IPS-11a (cell line): ENCODE results near the gene CERS3.
"Not testable (repeated sequence)": the region's sequence is repeated elsewhere in the genome, so short reads cannot be mapped to it uniquely, and the experiment has no call there.

Source experiments
- H3K4me3 ChIP-seq: one replicate; pipeline ENCODE4 v1.5.1; 2013; ENCODE audit warnings: low read depth, low read length, control low read depth

The CERS3 gene

GRCh38 chr15:100468285-100468684 is 60.5 kb downstream of the CERS3 start:
- H3K4me3 ChIP-seq = no peak overlapping the region

GRCh38 chr15:100466073-100466472 is 62.7 kb downstream of the CERS3 start:
- H3K4me3 ChIP-seq = no peak overlapping the region

GRCh38 chr15:100464888-100465287 is 63.9 kb downstream of the CERS3 start:
- no peak overlapping the region for H3K4me3 ChIP-seq

GRCh38 chr15:100464256-100464655 is 64.5 kb downstream of the CERS3 start:
- H3K4me3 ChIP-seq = no peak overlapping the region

- no peak overlapping the region for H3K4me3 ChIP-seq
Measured at GRCh38 chr15:100463515-100463914, 65.2 kb downstream of the CERS3 start.

- no peak overlapping the region for H3K4me3 ChIP-seq
Measured at GRCh38 chr15:100461049-100461448, 67.7 kb downstream of the CERS3 start.

GRCh38 chr15:100457201-100457600 is 71.5 kb downstream of the CERS3 start:
- no peak overlapping the region for H3K4me3 ChIP-seq

GRCh38 chr15:100454148-100454547 is 74.6 kb downstream of the CERS3 start:
- H3K4me3 ChIP-seq = no peak overlapping the region

- H3K4me3 ChIP-seq = no peak overlapping the region
Measured at GRCh38 chr15:100448481-100448880, 80.3 kb downstream of the CERS3 start.

GRCh38 chr15:100441063-100441462 is 87.7 kb downstream of the CERS3 start:
- not testable (repeated sequence) for H3K4me3 ChIP-seq

- no peak overlapping the region for H3K4me3 ChIP-seq
Measured at GRCh38 chr15:100439514-100439913, 89.2 kb downstream of the CERS3 start.

- no peak overlapping the region for H3K4me3 ChIP-seq
Measured at GRCh38 chr15:100438570-100438969, 90.2 kb downstream of the CERS3 start.

- no peak overlapping the region for H3K4me3 ChIP-seq
Measured at GRCh38 chr15:100437261-100437660, 91.5 kb downstream of the CERS3 start.

GRCh38 chr15:100434561-100434960 is 94.2 kb downstream of the CERS3 start:
- no peak overlapping the region for H3K4me3 ChIP-seq

GRCh38 chr15:100434038-100434437 is 94.7 kb downstream of the CERS3 start:
- no peak overlapping the region for H3K4me3 ChIP-seq

- H3K4me3 ChIP-seq = no peak overlapping the region
Measured at GRCh38 chr15:100433304-100433703, 95.4 kb downstream of the CERS3 start.

- H3K4me3 ChIP-seq = no peak overlapping the region
Measured at GRCh38 chr15:100430411-100430810, 98.3 kb downstream of the CERS3 start.

GRCh38 chr15:100429116-100429728 is 99.5 kb downstream of the CERS3 start:
- H3K4me3 ChIP-seq = no peak overlapping the region

- H3K4me3 ChIP-seq = no peak overlapping the region
Measured at GRCh38 chr15:100426937-100427336, 101.8 kb downstream of the CERS3 start.

- no peak overlapping the region for H3K4me3 ChIP-seq
Measured at GRCh38 chr15:100405179-100405578, 123.6 kb downstream of the CERS3 start.

- H3K4me3 ChIP-seq = no peak overlapping the region
Measured at GRCh38 chr15:100400996-100401395, 127.8 kb downstream of the CERS3 start.

- H3K4me3 ChIP-seq = no peak overlapping the region
Measured at GRCh38 chr15:100394736-100395440, 133.9 kb downstream of the CERS3 start.

GRCh38 chr15:100393008-100393407 is 135.7 kb downstream of the CERS3 start:
- H3K4me3 ChIP-seq = no peak overlapping the region
